Measurements from ENCODE around the gene DNAJC11.
A peak's percentile ranks its signal among the peaks of the same experiment; 100 is the strongest.

DNAJC11 gene

DNA sequence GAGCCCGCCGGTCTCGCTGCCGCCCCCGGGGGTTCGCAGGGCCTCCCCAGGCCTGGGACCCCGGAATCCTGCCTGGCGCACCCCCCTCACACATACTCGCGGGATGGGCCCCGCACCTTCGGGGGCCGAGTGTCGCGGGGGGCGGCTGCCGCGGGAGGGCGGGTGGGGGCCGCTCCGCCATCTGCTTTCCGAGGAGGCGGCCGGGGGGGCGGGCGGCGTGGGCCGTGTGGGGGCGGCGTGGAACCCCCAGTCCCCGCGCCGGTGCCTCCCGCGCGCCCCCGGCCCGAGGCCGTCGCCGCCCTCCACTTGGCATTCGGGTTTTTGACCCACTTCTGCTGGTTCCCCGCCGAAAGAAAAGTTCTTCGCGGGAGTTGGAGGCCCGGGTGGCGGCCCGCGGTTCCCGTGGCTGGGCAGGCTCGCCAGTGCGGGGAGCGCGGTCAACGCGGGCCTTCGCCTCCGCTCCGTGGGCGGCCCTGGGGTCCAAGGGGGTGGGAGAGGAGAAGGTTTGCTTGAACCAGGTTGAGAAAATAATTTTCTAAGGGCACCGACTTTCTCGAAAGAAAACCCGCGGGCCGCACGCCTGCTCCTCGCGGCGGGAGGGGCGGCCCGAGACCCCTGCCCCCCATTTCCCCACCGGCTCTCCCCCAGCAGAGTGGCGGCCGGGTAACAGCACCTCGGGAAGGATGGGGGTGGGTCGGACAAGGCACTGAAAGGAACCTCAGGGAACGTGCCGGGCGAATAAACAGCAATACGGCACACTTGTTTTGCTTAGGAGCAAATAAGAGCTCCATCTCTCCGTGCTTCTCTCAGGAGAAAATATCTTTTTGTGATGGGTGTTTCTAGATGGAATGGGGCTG, 86.5 kb downstream of the DNAJC11 start:
- TF ChIP-seq, protein P1, sequence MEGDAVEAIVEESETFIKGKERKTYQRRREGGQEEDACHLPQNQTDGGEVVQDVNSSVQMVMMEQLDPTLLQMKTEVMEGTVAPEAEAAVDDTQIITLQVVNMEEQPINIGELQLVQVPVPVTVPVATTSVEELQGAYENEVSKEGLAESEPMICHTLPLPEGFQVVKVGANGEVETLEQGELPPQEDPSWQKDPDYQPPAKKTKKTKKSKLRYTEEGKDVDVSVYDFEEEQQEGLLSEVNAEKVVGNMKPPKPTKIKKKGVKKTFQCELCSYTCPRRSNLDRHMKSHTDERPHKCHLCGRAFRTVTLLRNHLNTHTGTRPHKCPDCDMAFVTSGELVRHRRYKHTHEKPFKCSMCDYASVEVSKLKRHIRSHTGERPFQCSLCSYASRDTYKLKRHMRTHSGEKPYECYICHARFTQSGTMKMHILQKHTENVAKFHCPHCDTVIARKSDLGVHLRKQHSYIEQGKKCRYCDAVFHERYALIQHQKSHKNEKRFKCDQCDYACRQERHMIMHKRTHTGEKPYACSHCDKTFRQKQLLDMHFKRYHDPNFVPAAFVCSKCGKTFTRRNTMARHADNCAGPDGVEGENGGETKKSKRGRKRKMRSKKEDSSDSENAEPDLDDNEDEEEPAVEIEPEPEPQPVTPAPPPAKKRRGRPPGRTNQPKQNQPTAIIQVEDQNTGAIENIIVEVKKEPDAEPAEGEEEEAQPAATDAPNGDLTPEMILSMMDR (conservative IDR thresholded peaks at IDR 0.05; ENCODE audit: low read length), result no peak
- peak overlapping the region; percentile 71 for H3K4me3 ChIP-seq (ENCODE audit: low read length)
- no peak for DNase-seq (ENCODE audit: low read depth)

GRCh38 chr1:6614019-6614928, 87.3 kb downstream of the DNAJC11 start:
- H3K4me3 ChIP-seq (ENCODE audit: low read length), result peak overlapping the region; percentile 71
- DNase-seq (ENCODE audit: low read depth), result peak; percentile 27
- TF ChIP-seq, protein P1 (conservative IDR thresholded peaks at IDR 0.05; ENCODE audit: low read length), result no peak

DNA sequence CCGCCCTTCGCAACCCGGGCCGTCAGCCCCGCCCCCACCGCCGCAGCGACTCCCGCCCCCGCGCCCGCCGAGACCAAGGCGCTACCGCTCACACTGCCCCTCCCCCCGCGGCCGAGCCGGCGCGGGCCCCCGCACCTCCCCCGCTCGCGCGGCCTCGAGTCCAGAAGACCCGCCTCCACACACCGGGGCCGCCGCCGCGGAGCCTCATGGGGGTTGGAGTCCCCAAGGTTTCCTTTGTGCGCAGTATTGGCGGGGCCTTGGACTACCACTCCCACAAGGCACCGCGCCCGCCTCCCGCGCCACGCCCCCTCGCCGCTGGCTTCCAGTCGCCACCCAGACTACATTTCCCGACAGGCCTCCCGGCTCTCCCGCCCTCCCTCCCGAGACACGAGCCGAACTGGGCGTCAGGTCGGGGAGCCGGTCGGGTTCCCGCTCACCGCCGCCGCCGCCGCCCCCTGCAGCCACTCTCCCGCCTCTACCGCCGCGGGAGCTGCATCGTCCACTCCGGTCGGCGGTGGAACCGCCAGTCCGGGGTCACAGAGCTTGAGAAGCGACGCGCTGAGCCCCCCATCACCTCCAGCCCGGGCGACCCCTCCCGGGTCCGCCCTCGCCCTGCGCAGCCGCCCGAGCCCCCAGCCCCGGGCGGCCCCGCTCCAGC, 88.1 kb downstream of the DNAJC11 start, which contains the start of gene PHF13:
TSS of gene PHF13 (plus strand) at position 371 of the 658 bp plus-strand sequence. CDS start 336 bp downstream, outside the sequence.
- DNase-seq (ENCODE audit: low read depth), result peak; percentile 99
- TF ChIP-seq, protein P1 (conservative IDR thresholded peaks at IDR 0.05; ENCODE audit: low read length), result no peak
- peak within 1 kb of the TSS; percentile 90 for H3K4me3 ChIP-seq (ENCODE audit: low read length)

GRCh38 chr1:6612641-6613360, 88.8 kb downstream of the DNAJC11 start:
- peak; percentile 34 for DNase-seq (ENCODE audit: low read depth)
- H3K4me3 ChIP-seq (ENCODE audit: low read length), result peak overlapping the region; percentile 90
- TF ChIP-seq, protein P1 (conservative IDR thresholded peaks at IDR 0.05; ENCODE audit: low read length), result no peak

- H3K4me3 ChIP-seq (ENCODE audit: low read length), result peak overlapping the region; percentile 56
- TF ChIP-seq, protein P1 (conservative IDR thresholded peaks at IDR 0.05; ENCODE audit: low read length), result 0 out of 2 replicates have a peak, but pooled peaks have one; percentile 1
- peak; percentile 95 for DNase-seq (ENCODE audit: low read depth)
Measured at GRCh38 chr1:6603915-6604558, 97.6 kb downstream of the DNAJC11 start.
